Ectodermal cell (in vitro differentiated cells): ENCODE measurements around the gene OTOG.

Source experiments
- H3K27ac ChIP-seq: 2 replicates; pipeline ENCODE4 v1.7.0; 2013; ENCODE audit warnings: mild to moderate bottlenecking, low read depth, low read length; ENCODE audit not compliant: insufficient read depth, poor library complexity, severe bottlenecking
- H3K27me3 ChIP-seq: 2 replicates; pipeline ENCODE4 v1.7.0; 2013; ENCODE audit warnings: mild to moderate bottlenecking, low read length; ENCODE audit not compliant: insufficient read depth, control insufficient read depth, poor library complexity, severe bottlenecking
- H3K36me3 ChIP-seq: one replicate; pipeline ENCODE4 v1.7.0; 2013; ENCODE audit warnings: low read length; ENCODE audit not compliant: control insufficient read depth, insufficient read depth
- H3K4me1 ChIP-seq: one replicate; pipeline ENCODE4 v1.7.0; 2013; ENCODE audit warnings: low read length; ENCODE audit not compliant: control insufficient read depth, insufficient read depth
- H3K4me3 ChIP-seq: 2 replicates; pipeline ENCODE4 v1.7.0; 2013; ENCODE audit warnings: low read depth, low read length, control low read depth; ENCODE audit not compliant: insufficient read depth
- H3K9me3 ChIP-seq: 2 replicates; pipeline ENCODE4 v1.7.0; 2013; ENCODE audit warnings: mild to moderate bottlenecking, low read length, moderate library complexity; ENCODE audit not compliant: control insufficient read depth
- WGBS, 2 experiments: methylation state at CpG; one replicate each; pipeline ENCODE4 v1.1.7; 2013; ENCODE audit warnings: missing lambda C conversion rate in 2 of 2; 5-methylcytosine and 5-hydroxymethylcytosine counted together

Gene OTOG

DNA sequence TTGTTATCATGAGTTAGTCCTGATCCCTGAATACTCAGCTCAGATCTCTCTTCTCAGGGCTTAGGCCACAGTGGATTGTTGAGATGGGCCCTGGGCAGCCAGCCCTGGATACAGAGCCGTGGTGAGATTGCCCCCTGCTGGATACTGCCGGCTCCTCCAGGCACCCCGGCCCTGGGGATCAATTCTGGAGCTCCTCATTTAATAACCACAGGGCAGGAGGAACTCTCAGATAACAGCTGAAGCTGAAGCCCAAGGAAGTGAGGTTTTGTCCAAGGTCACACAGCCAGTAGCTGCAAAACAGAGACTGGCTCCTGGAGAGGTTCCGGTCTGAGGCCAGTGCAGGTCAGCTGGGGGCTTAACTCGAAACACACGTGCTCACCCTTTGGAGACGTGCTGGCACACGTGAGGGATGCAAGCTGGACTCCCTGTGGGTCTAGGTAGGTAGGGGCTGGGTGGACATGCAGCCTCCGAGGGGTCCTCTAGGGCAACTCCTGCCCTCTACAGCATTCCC lies 18.8 kb upstream of the OTOG start:
- Histone ChIP-seq H3K27me3 (no peaks in the 10 kb centered on the region), H3K36me3 (no peaks in the 10 kb centered on the region), H3K9me3 (no peaks in the 10 kb centered on the region), H3K27ac (no peak overlapping the region), H3K4me1 (peaks cover 8% of the 10 kb centered on the region), H3K4me3 (no peak overlapping the region)
- WGBS, 2 experiments = 61 to 65% methylated on average over 9 of the region's 9 CpGs

- Histone ChIP-seq H3K27ac (no peak overlapping the region), H3K27me3 (no peaks in the 10 kb centered on the region), H3K4me1 (peaks cover 8% of the 10 kb centered on the region), H3K36me3 (no peaks in the 10 kb centered on the region), H3K4me3 (no peak overlapping the region), H3K9me3 (no peaks in the 10 kb centered on the region)
- WGBS, 2 experiments = 86 to 90% methylated on average over 14 of the region's 14 CpGs
Observed at GRCh38 chr11:17528906-17529843, 17.9 kb upstream of the OTOG start.

GRCh38 chr11:17529844-17530185 lies 17.2 kb upstream of the OTOG start:
- Histone ChIP-seq H3K9me3 (no peaks in the 10 kb centered on the region), H3K36me3 (no peaks in the 10 kb centered on the region), H3K27me3 (no peaks in the 10 kb centered on the region), H3K27ac (no peak overlapping the region), H3K4me1 (peaks cover 8% of the 10 kb centered on the region), H3K4me3 (no peak overlapping the region)
- 87 to 89% methylated on average over 10 of the region's 10 CpGs for WGBS, 2 experiments

DNA sequence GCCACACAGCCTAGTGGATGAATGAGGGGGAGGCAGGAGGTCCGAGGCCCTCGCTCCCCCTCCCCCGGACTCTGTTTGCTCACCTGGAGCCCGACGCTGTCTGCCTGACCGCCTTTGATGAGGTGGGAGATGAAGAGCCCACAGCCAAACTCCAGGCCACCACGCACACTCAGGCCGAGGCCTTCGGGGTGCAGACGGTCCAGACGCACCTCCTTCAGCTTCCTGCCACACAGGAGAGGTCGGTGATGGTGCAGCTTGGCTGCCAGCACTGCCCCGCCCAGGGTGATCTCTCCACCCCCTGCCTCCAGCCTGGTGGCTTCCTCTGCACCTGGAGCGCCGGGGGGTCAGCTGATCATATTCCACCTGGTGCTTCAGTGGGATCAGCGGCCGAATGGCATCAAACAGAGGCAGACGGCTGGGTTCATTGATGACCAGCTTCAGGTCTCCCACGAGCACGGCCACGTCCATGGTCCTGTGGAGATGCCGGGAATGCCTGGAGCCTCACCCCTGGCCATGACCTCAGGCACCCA lies 15.9 kb upstream of the OTOG start:
- H3K4me1 ChIP-seq = peaks cover 8% of the 10 kb centered on the region
- 93 to 94% methylated on average over 22 of the region's 22 CpGs for WGBS, 2 experiments
- H3K27me3 ChIP-seq = no peaks in the 10 kb centered on the region
- no peaks in the 10 kb centered on the region for H3K9me3 ChIP-seq
- H3K36me3 ChIP-seq = no peaks in the 10 kb centered on the region
- no peak overlapping the region for H3K27ac ChIP-seq
- H3K4me3 ChIP-seq = no peak overlapping the region

GRCh38 chr11:17531636-17532113 lies 15.4 kb upstream of the OTOG start:
- Histone ChIP-seq H3K4me1 (peaks cover 8% of the 10 kb centered on the region), H3K9me3 (no peaks in the 10 kb centered on the region), H3K27me3 (no peaks in the 10 kb centered on the region), H3K4me3 (no peak overlapping the region), H3K27ac (no peak overlapping the region), H3K36me3 (no peaks in the 10 kb centered on the region)
- WGBS, 2 experiments = 85 to 86% methylated on average over 6 of the region's 6 CpGs

DNA sequence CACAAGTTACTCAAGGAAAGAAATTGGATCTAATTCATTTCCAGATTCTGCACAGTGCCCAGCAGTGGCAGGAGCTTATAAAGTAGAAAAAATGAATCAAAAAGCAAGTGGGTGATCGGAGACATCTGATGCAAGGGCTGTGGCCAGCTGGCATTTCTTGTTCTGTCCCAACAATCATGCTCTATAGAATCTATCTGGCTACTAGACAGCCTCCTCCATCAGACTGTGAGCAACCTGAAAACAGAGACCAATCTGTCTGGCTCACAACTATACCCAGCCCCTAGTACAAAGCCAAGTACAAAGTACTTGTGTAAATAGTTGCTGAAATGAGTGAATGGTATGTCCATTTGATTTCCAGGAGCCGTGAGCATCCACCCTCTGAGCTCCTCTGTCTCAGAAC lies 14.3 kb upstream of the OTOG start:
- H3K36me3 ChIP-seq = no peaks in the 10 kb centered on the region
- WGBS, 2 experiments = 91 to 93% methylated on average over 2 of the region's 2 CpGs
- H3K4me3 ChIP-seq = no peak overlapping the region
- H3K4me1 ChIP-seq = peaks cover 8% of the 10 kb centered on the region
- H3K9me3 ChIP-seq = no peaks in the 10 kb centered on the region
- H3K27me3 ChIP-seq = no peaks in the 10 kb centered on the region
- H3K27ac ChIP-seq = no peak overlapping the region

- Histone ChIP-seq H3K4me3 (no peak overlapping the region), H3K9me3 (no peaks in the 10 kb centered on the region), H3K27ac (no peak overlapping the region), H3K36me3 (no peaks in the 10 kb centered on the region), H3K27me3 (no peaks in the 10 kb centered on the region), H3K4me1 (peaks cover 8% of the 10 kb centered on the region)
- 93 to 95% methylated on average over 6 of the region's 6 CpGs for WGBS, 2 experiments
Observed at GRCh38 chr11:17533341-17533740, 13.7 kb upstream of the OTOG start.

DNA sequence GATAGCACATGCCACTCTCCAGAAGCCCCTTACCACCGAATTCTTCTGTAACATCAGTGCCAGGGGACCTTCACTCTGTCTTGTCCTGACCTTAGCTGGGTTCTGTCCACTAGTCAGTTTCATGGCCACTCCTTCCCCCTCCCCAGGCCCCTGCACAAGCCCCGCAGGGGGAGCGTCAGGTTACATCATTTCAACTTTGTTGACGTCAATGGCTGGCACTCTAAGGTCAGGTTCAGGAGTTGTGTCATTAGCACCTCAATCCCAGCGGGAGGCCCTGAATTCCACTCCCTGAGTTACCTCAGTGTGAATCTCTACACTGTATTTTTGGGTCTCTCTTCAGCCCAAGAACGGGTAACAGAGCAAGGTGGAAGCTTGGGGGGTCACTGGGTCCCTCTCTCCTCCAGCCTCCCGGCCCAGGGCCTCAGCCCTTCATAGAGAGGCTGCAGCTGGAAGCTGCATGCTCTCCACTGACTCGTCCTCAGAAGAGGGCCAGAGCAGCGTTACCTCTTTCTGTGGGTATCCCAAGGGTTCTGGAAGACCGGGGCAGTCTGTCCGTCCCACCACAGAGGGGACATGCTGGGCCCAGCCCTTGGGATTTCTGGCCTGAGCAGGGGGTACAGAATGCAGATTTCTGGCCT lies 13.2 kb upstream of the OTOG start:
- Histone ChIP-seq H3K36me3 (no peaks in the 10 kb centered on the region), H3K27me3 (no peaks in the 10 kb centered on the region), H3K4me1 (peaks cover 8% of the 10 kb centered on the region), H3K9me3 (no peaks in the 10 kb centered on the region), H3K27ac (no peak overlapping the region), H3K4me3 (no peak overlapping the region)
- WGBS, 2 experiments = 73 to 77% methylated on average over 11 of the region's 11 CpGs

DNA sequence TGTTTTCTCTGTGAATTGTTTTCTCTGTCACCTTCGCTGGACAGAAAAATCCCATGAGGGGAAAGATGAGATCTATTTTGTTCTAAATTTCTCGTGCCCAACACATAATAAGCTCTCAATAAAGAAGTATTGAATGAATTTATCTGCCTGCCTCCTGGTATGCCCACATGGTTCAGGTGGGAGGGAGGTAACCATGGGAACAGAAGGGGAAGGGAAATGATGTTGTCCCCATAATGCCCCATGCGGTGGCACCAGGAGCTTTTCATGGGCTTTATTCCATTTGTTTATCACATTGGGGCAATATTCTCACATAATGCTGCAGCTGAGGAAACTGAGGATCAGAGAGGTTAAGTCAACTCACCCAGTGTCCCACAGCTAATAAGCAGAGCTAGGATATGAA lies 11.6 kb upstream of the OTOG start:
- Histone ChIP-seq H3K4me1 (no peaks in the 10 kb centered on the region), H3K36me3 (no peaks in the 10 kb centered on the region), H3K4me3 (no peak overlapping the region), H3K9me3 (no peaks in the 10 kb centered on the region), H3K27me3 (no peaks in the 10 kb centered on the region), H3K27ac (no peak overlapping the region)
- 91% methylated on average over 2 to 3 of the region's 3 CpGs for WGBS, 2 experiments

GRCh38 chr11:17537261-17537660 lies 9.8 kb upstream of the OTOG start:
- Histone ChIP-seq H3K4me1 (no peaks in the 10 kb centered on the region), H3K27me3 (no peaks in the 10 kb centered on the region), H3K36me3 (no peaks in the 10 kb centered on the region), H3K4me3 (no peak overlapping the region), H3K9me3 (no peaks in the 10 kb centered on the region), H3K27ac (no peak overlapping the region)
- 85 to 86% methylated on average over 8 of the region's 8 CpGs for WGBS, 2 experiments
